A673 (cell line): ENCODE measurements around the gene RASL11B. TPM values are rescaled to one million over a fixed set of nuclear protein-coding genes. Genes with fewer than 3 reads are reported as not detected.

Experiments used
- BruUV-seq: library from RNA; stranded (reverse); fragments of 400-500 nt; replicated peaks from 2 replicates; lab custom pipeline; 2021; lab: Mats Ljungman, UMichigan
- CTCF ChIA-PET: fragments of 300-600 bp; sonication (Branson Sonifier 250); formaldehyde crosslinking; loops from one replicate; lab custom pipeline; 2022; ENCODE audit warnings: antibody characterized with exemption; lab: Charles Lee
- POLR2A ChIA-PET: fragments of 300-600 bp; sonication (Branson Sonifier 250); formaldehyde crosslinking; loops from one replicate; lab custom pipeline; 2022; ENCODE audit warnings: antibody characterized with exemption; ENCODE audit not compliant: low non-redundant PET; lab: Charles Lee
- DNase-seq: peaks from one replicate; pipeline ENCODE4 v3.0.0-alpha.2; 2015; ENCODE audit warnings: low spot score
- H3K27ac ChIP-seq: fragments of 200-600 bp; sonication (generic); 2 replicates; pipeline ENCODE4 v1.5.1; 2016; ENCODE audit warnings: mixed run types, low read depth, mild to moderate bottlenecking, mixed read lengths, antibody characterized with exemption, low read length; ENCODE audit not compliant: poor library complexity, severe bottlenecking
- H3K27me3 ChIP-seq: fragments of 200-600 bp; sonication (generic); replicated peaks from 2 replicates; pipeline ENCODE4 v1.6.1; 2017; ENCODE audit warnings: mixed run types, low read depth, mild to moderate bottlenecking, mixed read lengths, antibody characterized with exemption, low read length; ENCODE audit not compliant: insufficient read depth, poor library complexity
- H3K36me3 ChIP-seq: fragments of 200-600 bp; sonication (generic); 2 replicates; pipeline ENCODE4 v1.6.1; 2016; ENCODE audit warnings: mixed run types, mild to moderate bottlenecking, mixed read lengths, antibody characterized with exemption, low read length; ENCODE audit not compliant: insufficient read depth, poor library complexity, severe bottlenecking
- H3K4me1 ChIP-seq: fragments of 200-600 bp; sonication (generic); 2 replicates; pipeline ENCODE4 v1.6.1; 2017; ENCODE audit warnings: mixed run types, mild to moderate bottlenecking, mixed read lengths, antibody characterized with exemption, low read length; ENCODE audit not compliant: insufficient read depth, poor library complexity, severe bottlenecking
- H3K4me3 ChIP-seq: fragments of 200-600 bp; sonication (generic); 2 replicates; pipeline ENCODE4 v1.5.1; 2016; ENCODE audit warnings: low read depth, mixed run types, mild to moderate bottlenecking, mixed read lengths, low read length; ENCODE audit not compliant: poor library complexity, severe bottlenecking
- H3K9me3 ChIP-seq: fragments of 200-600 bp; sonication (generic); 2 replicates; pipeline ENCODE4 v1.6.1; 2016; ENCODE audit warnings: mixed run types, low read depth, mild to moderate bottlenecking, mixed read lengths, antibody characterized with exemption, low read length; ENCODE audit not compliant: poor library complexity, severe bottlenecking
- EZH2 ChIP-seq: fragments of 200-600 bp; sonication (generic); IDR thresholded peaks from 2 replicates; pipeline ENCODE4 v1.6.1; 2017; ENCODE audit warnings: borderline replicate concordance, low read depth, mild to moderate bottlenecking, mixed read lengths, antibody characterized with exemption, low read length; ENCODE audit not compliant: poor library complexity, severe bottlenecking
- intact Hi-C: fragments of 100-400 bp; cut with micrococcal nuclease; formaldehyde crosslinking; loops from one replicate; pipeline ENCODE4 v1.10.0; 2022; ENCODE audit not compliant: unreplicated experiment
- total RNA-seq: library from RNA; stranded (reverse); gene quantifications from 2 replicates; pipeline ENCODE4 v1.2.3, GENCODE V29; 2021
- TF ChIP-seq, protein P1 (sequence below): fragments of 300-800, 200-600 bp; sonication (generic); conservative IDR thresholded peaks from 2 replicates; pipeline ENCODE4 v1.5.1; 2017; ENCODE audit warnings: low read depth, mild to moderate bottlenecking, antibody characterized with exemption, low read length, moderate library complexity, mixed read lengths

The RASL11B gene
- total RNA-seq, 1 experiment from 2014 or later, result 0.67 TPM

- Histone ChIP-seq H3K27ac (no peak overlapping the region), H3K36me3 (no peaks in the 10 kb centered on the region), H3K27me3 (no peaks in the 10 kb centered on the region), H3K9me3 (no peaks in the 10 kb centered on the region), H3K4me3 (no peak overlapping the region), H3K4me1 (no peaks in the 10 kb centered on the region)
- TF ChIP-seq EZH2, result no peak
- TF ChIP-seq, protein P1, sequence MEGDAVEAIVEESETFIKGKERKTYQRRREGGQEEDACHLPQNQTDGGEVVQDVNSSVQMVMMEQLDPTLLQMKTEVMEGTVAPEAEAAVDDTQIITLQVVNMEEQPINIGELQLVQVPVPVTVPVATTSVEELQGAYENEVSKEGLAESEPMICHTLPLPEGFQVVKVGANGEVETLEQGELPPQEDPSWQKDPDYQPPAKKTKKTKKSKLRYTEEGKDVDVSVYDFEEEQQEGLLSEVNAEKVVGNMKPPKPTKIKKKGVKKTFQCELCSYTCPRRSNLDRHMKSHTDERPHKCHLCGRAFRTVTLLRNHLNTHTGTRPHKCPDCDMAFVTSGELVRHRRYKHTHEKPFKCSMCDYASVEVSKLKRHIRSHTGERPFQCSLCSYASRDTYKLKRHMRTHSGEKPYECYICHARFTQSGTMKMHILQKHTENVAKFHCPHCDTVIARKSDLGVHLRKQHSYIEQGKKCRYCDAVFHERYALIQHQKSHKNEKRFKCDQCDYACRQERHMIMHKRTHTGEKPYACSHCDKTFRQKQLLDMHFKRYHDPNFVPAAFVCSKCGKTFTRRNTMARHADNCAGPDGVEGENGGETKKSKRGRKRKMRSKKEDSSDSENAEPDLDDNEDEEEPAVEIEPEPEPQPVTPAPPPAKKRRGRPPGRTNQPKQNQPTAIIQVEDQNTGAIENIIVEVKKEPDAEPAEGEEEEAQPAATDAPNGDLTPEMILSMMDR, result no peak
- ChIA-PET CTCF (no interaction called here), POLR2A (no interaction called here)
- BruUV-seq, result no TSS peak
- no peak for DNase-seq
- intact Hi-C loops, result no loop called here
Observed at GRCh38 chr4:52842792-52843191, 19.3 kb upstream of the RASL11B start.

GRCh38 chr4:52843351-52843750, 18.8 kb upstream of the RASL11B start:
- H3K4me3 ChIP-seq, result no peak overlapping the region
- no peaks in the 10 kb centered on the region for H3K36me3 ChIP-seq
- no peak for DNase-seq
- H3K27me3 ChIP-seq, result no peaks in the 10 kb centered on the region
- H3K27ac ChIP-seq, result no peak overlapping the region
- TF ChIP-seq EZH2, result no peak
- TF ChIP-seq, protein P1, result no peak
- no peaks in the 10 kb centered on the region for H3K9me3 ChIP-seq
- ChIA-PET CTCF (no interaction called here), POLR2A (no interaction called here)
- no peaks in the 10 kb centered on the region for H3K4me1 ChIP-seq
- BruUV-seq, result no TSS peak
- intact Hi-C loops, result no loop called here

DNA sequence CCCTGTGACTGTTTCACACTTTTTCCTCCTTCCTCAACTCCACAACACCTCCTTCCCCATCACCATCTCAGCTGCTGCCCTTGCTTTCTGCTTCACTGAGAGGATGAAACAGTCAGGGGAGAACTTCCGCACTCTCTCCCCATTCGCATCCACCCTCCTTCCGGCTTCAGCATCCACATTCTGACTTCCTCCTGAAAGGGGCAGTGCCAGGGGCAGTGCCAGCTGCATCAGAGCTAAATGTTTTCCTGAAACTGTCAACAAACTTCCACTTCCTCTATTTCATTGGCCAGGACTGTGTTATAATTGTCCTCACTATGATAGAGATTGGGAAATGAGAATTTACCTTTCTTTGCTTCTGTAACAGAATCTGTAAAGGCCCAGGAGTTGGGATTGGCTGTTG, 18.2 kb upstream of the RASL11B start:
- TF ChIP-seq, protein P1, result no peak
- TF ChIP-seq EZH2, result no peak
- H3K27me3 ChIP-seq, result no peaks in the 10 kb centered on the region
- no TSS peak for BruUV-seq
- CTCF ChIA-PET, result no interaction called here
- intact Hi-C loops, result no loop called here
- H3K4me3 ChIP-seq, result no peak overlapping the region
- no peaks in the 10 kb centered on the region for H3K4me1 ChIP-seq
- H3K36me3 ChIP-seq, result no peaks in the 10 kb centered on the region
- H3K9me3 ChIP-seq, result no peaks in the 10 kb centered on the region
- H3K27ac ChIP-seq, result no peak overlapping the region
- POLR2A ChIA-PET, result no interaction called here
- DNase-seq, result no peak
